ENCODE results near the gene CCNF.
A peak's percentile ranks its signal among the peaks of the same experiment; 100 is the strongest.
"Not testable (repeated sequence)": the region's sequence is repeated elsewhere in the genome, so short reads cannot be mapped to it uniquely, and the experiment has no call there.

The CCNF gene
- 9.2 to 9.4 reads per million in 2 experiments for total RNA-seq

- peak; percentile 97 for DNase-seq (ENCODE audit: low read depth)
Observed at GRCh38 chr16:2429034-2429770, at the start of gene CCNF. Gene CCNF, plus strand, starts transcription at chr16:2429447. Its CDS starts 35 bp downstream, at chr16:2429482.

GRCh38 chr16:2383501-2383900 lies 45.7 kb upstream of the CCNF start:
- DNase-seq (ENCODE audit: low read depth): no peak

- DNase-seq (ENCODE audit: low read depth): no peak
Observed at GRCh38 chr16:2384426-2384825, 44.8 kb upstream of the CCNF start.

- no peak for DNase-seq (ENCODE audit: low read depth)
Observed at GRCh38 chr16:2385190-2385836, 43.9 kb upstream of the CCNF start.

- DNase-seq (ENCODE audit: low read depth): not testable (repeated sequence)
Observed at GRCh38 chr16:2385982-2386381, 43.3 kb upstream of the CCNF start.

GRCh38 chr16:2386990-2387389 lies 42.3 kb upstream of the CCNF start:
- DNase-seq (ENCODE audit: low read depth): no peak

- DNase-seq (ENCODE audit: low read depth): no peak
Observed at GRCh38 chr16:2388139-2388874, 40.9 kb upstream of the CCNF start.

GRCh38 chr16:2388875-2389433 lies 40.3 kb upstream of the CCNF start:
- DNase-seq (ENCODE audit: low read depth): no peak

- DNase-seq (ENCODE audit: low read depth): no peak
Observed at GRCh38 chr16:2392025-2392424, 37.2 kb upstream of the CCNF start.

GRCh38 chr16:2398520-2398919 lies 30.7 kb upstream of the CCNF start:
- DNase-seq (ENCODE audit: low read depth): no peak

- no peak for DNase-seq (ENCODE audit: low read depth)
Observed at GRCh38 chr16:2404099-2404498, 25.1 kb upstream of the CCNF start.

- DNase-seq (ENCODE audit: low read depth): no peak
Observed at GRCh38 chr16:2415085-2415484, 14.2 kb upstream of the CCNF start.

- DNase-seq (ENCODE audit: low read depth): no peak
Observed at GRCh38 chr16:2420035-2420434, 9.2 kb upstream of the CCNF start.

GRCh38 chr16:2422123-2422867 lies 7.0 kb upstream of the CCNF start:
- no peak for DNase-seq (ENCODE audit: low read depth)

GRCh38 chr16:2424061-2425007 lies 4.9 kb upstream of the CCNF start:
- no peak for DNase-seq (ENCODE audit: low read depth)

GRCh38 chr16:2425008-2425518 lies 4.2 kb upstream of the CCNF start:
- no peak for DNase-seq (ENCODE audit: low read depth)

- no peak for DNase-seq (ENCODE audit: low read depth)
Observed at GRCh38 chr16:2425825-2426430, 3.3 kb upstream of the CCNF start.

GRCh38 chr16:2426941-2427361 lies 2.3 kb upstream of the CCNF start:
- DNase-seq (ENCODE audit: low read depth): no peak

GRCh38 chr16:2427526-2427925 lies 1.7 kb upstream of the CCNF start:
- DNase-seq (ENCODE audit: low read depth): no peak
